Uterus (tissue), 4 donors: ENCODE data around the gene PGC. TPM values are rescaled to one million over a fixed set of nuclear protein-coding genes. Genes with fewer than 3 reads are reported as not detected.

Experiments
- DNase-seq, 2 donors: peaks; one replicate each; pipeline ENCODE4 v3.0.0-alpha.2; 2019 to 2020
- H3K27ac ChIP-seq, 2 donors: fragments of 200-600 bp; sonication (generic); 1 replicate in 1 of 2; 2 replicates in 1 of 2; pipeline ENCODE4 v1.5.1; 2016 to 2018
- H3K27me3 ChIP-seq, 2 donors: fragments of 200-600 bp; sonication (generic); one replicate each; pipeline ENCODE4 v1.5.1; 2018 to 2019; ENCODE audit warnings: control low read depth in 1 of 2
- H3K36me3 ChIP-seq, 2 donors: fragments of 200-600 bp; sonication (generic); one replicate each; pipeline ENCODE4 v1.5.1; 2019; ENCODE audit warnings: control low read depth in 1 of 2
- H3K4me1 ChIP-seq, 2 donors: fragments of 200-600 bp; sonication (generic); one replicate each; pipeline ENCODE4 v1.5.1; 2018 to 2019; ENCODE audit warnings: control low read depth in 1 of 2
- H3K4me3 ChIP-seq, 2 donors: fragments of 200-600 bp; sonication (generic); 1 replicate in 1 of 2; 2 replicates in 1 of 2; pipeline ENCODE4 v1.5.1; 2018 to 2019; ENCODE audit warnings: mild to moderate bottlenecking in 1 of 2
- H3K9me3 ChIP-seq, 2 donors: fragments of 200-600 bp; sonication (generic); one replicate each; pipeline ENCODE4 v1.5.1; 2019; ENCODE audit warnings: control low read depth in 1 of 2
- CTCF ChIP-seq, 4 experiments: fragments of 200-600 bp in 2 of 4; fragments of 450-650 bp in 2 of 4; sonication (generic) in 2 of 4; IDR thresholded peaks; one replicate each; pipeline ENCODE4 v1.5.1; 2016 to 2019; ENCODE audit warnings: antibody characterized with exemption in 4 of 4, mild to moderate bottlenecking in 2 of 4, moderate library complexity in 1 of 4
- POLR2A ChIP-seq, 2 donors: fragments of 450-650 bp; IDR thresholded peaks; one replicate each; pipeline ENCODE4 v1.6.1; 2016; ENCODE audit warnings: antibody characterized with exemption in 2 of 2, mild to moderate bottlenecking in 1 of 2, moderate library complexity in 1 of 2
- intact Hi-C: fragments of 100-400 bp; cut with DNase I; formaldehyde crosslinking; loops from one replicate; pipeline ENCODE4 v1.15.1; 2023; ENCODE audit warnings: low total_unique reads
- total RNA-seq, 4 donors: library from RNA; depleted of rRNA in 3 of 4; stranded (reverse); fragments of >200 nt in 3 of 4; gene quantifications; one replicate each; pipeline versions ENCODE4 v1.1.0 to v1.2.4, GENCODE V29; 2014 to 2023
- donor health status: DM: yes; HTN: yes; CAD: no.

The PGC gene
- total RNA-seq, 4 donors from 2014 or later = 0.91 to 2.1 TPM; not detected in 2

GRCh38 chr6:41720783-41721182, 26.4 kb downstream of the PGC start:
- intact Hi-C loops = no loop called here
- no peaks in the 10 kb centered on the region for H3K9me3 ChIP-seq
- TF ChIP-seq CTCF (IDR thresholded peaks at IDR 0.05) (no peak), POLR2A (IDR thresholded peaks at IDR 0.05) (no peak)

GRCh38 chr6:41720262-41720620, 27.0 kb downstream of the PGC start:
- intact Hi-C loops = no loop called here
- TF ChIP-seq CTCF (IDR thresholded peaks at IDR 0.05) = no peak
- TF ChIP-seq POLR2A (IDR thresholded peaks at IDR 0.05) = no peak
- no peak for DNase-seq
- Histone ChIP-seq H3K36me3 (no peaks in the 10 kb centered on the region), H3K27ac (no peak overlapping the region), H3K4me3 (no peak overlapping the region), H3K9me3 (no peaks in the 10 kb centered on the region), H3K4me1 (peaks cover 0 to 11% of the 10 kb centered on the region in 2 donors), H3K27me3 (no peaks in the 10 kb centered on the region)

More at GRCh38 chr6:41720783-41721182, 26.4 kb downstream of the PGC start:
- H3K27ac ChIP-seq = no peak overlapping the region
- no peaks in the 10 kb centered on the region for H3K27me3 ChIP-seq
- no peak overlapping the region for H3K4me3 ChIP-seq
- no peak for DNase-seq
- peaks cover 0 to 11% of the 10 kb centered on the region in 2 donors for H3K4me1 ChIP-seq
- no peaks in the 10 kb centered on the region for H3K36me3 ChIP-seq

- no peak for DNase-seq
- no peaks in the 10 kb centered on the region for H3K9me3 ChIP-seq
- H3K4me1 ChIP-seq = peaks cover 0 to 11% of the 10 kb centered on the region in 2 donors
- no peaks in the 10 kb centered on the region for H3K36me3 ChIP-seq
- intact Hi-C loops = no loop called here
- TF ChIP-seq CTCF (IDR thresholded peaks at IDR 0.05) (no peak), POLR2A (IDR thresholded peaks at IDR 0.05) (no peak)
- H3K27ac ChIP-seq = no peak overlapping the region
- H3K27me3 ChIP-seq = no peaks in the 10 kb centered on the region
- no peak overlapping the region for H3K4me3 ChIP-seq
Observed at GRCh38 chr6:41719436-41720261, 27.5 kb downstream of the PGC start.

- no peak for DNase-seq
- Histone ChIP-seq H3K27ac (no peak overlapping the region), H3K4me3 (no peak overlapping the region), H3K27me3 (no peaks in the 10 kb centered on the region), H3K4me1 (peaks cover 0 to 11% of the 10 kb centered on the region in 2 donors), H3K36me3 (no peaks in the 10 kb centered on the region), H3K9me3 (no peaks in the 10 kb centered on the region)
- intact Hi-C loops = no loop called here
- no peak for TF ChIP-seq POLR2A (IDR thresholded peaks at IDR 0.05)
- TF ChIP-seq CTCF (IDR thresholded peaks at IDR 0.05) = no peak
Observed at GRCh38 chr6:41718828-41719227, 28.4 kb downstream of the PGC start.

- Histone ChIP-seq H3K36me3 (no peaks in the 10 kb centered on the region), H3K4me1 (peaks cover 0 to 19% of the 10 kb centered on the region in 2 donors), H3K4me3 (no peak overlapping the region), H3K27me3 (no peaks in the 10 kb centered on the region), H3K27ac (no peak overlapping the region), H3K9me3 (no peaks in the 10 kb centered on the region)
- DNase-seq = no peak
- no peak for TF ChIP-seq POLR2A (IDR thresholded peaks at IDR 0.05)
- TF ChIP-seq CTCF (IDR thresholded peaks at IDR 0.05) = no peak
- intact Hi-C loops = no loop called here
Observed at GRCh38 chr6:41717392-41717736, 29.8 kb downstream of the PGC start.
